HAP-1 (cell line): ENCODE measurements around the gene ZMYM4.
"Not testable (repeated sequence)": the region's sequence is repeated elsewhere in the genome, so short reads cannot be mapped to it uniquely, and the experiment has no call there.

Experiments
- DNase-seq, 2 experiments: peaks; one replicate each; pipeline ENCODE4 v3.0.0-alpha.2; 2016 to 2020; ENCODE audit warnings: low spot score in 2 of 2
- H3K27me3 ChIP-seq: fragments of 250-450 bp; sonication (Bioruptor Pico); 2 replicates; pipeline ENCODE4 v1.5.1; 2020; ENCODE audit warnings: low read depth, mild to moderate bottlenecking, moderate library complexity
- H3K36me3 ChIP-seq: fragments of 250-450 bp; sonication (Bioruptor Pico); replicated peaks from 2 replicates; pipeline ENCODE4 v1.5.1; 2020; ENCODE audit warnings: mild to moderate bottlenecking
- H3K4me1 ChIP-seq: fragments of 250-450 bp; sonication (Bioruptor Pico); 2 replicates; pipeline ENCODE4 v1.5.1; 2020; ENCODE audit warnings: mild to moderate bottlenecking
- H3K4me3 ChIP-seq: fragments of 250-450 bp; sonication (Bioruptor Pico); 2 replicates; pipeline ENCODE4 v1.5.1; 2020; ENCODE audit warnings: mild to moderate bottlenecking, moderate library complexity
- H3K9me3 ChIP-seq: fragments of 250-450 bp; sonication (Bioruptor Pico); 2 replicates; pipeline ENCODE4 v1.5.1; 2020; ENCODE audit warnings: mild to moderate bottlenecking, moderate library complexity
- in situ Hi-C: fragments of 300-500 bp; cut with MboI; formaldehyde crosslinking; loops from 3 replicates; pipeline ENCODE4 v1.14.3; 2020; ENCODE audit warnings: low sequenced_read_pairs, inconsistent platforms, mixed read lengths

ZMYM4 gene

GRCh38 chr1:35268282-35269200 lies at the start of gene ZMYM4:
Gene ZMYM4, plus strand, starts transcription at chr1:35268709. Its CDS starts 338 bp downstream, at chr1:35269047.
- peak; percentile 95 to 96 for DNase-seq
- Histone ChIP-seq H3K27me3 (no peaks in the 10 kb centered on the region), H3K4me3 (peak within 1 kb of the TSS; percentile 62), H3K9me3 (no peaks in the 10 kb centered on the region), H3K4me1 (peaks cover 10% of the 10 kb centered on the region), H3K36me3 (no peaks in the 10 kb centered on the region; the same call in 1 of the 2 replicates)
- in situ Hi-C loops: no loop called here

DNA sequence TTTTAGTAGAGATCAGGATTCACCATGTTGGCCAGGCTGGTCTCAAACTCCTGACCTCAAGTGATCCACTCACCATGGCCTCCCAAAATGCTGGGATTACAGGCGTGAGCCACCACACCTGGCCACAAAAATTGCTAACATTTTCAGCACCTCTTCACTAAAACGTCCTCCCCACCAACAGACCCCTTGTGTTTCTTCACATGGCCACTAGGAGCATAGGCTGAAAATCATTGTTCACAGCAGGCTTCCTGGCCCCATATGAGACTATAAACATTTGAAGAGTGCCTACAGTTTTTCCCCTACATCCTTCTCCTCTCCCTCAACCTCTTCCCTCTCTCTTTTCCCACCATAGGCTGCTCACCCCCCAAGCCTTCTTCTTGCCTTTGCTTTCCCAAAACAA lies 47.5 kb upstream of the ZMYM4 start:
- no peaks in the 10 kb centered on the region for H3K36me3 ChIP-seq
- H3K4me3 ChIP-seq: no peak overlapping the region
- no peaks in the 10 kb centered on the region for H3K27me3 ChIP-seq
- in situ Hi-C loops: no loop called here
- no peaks in the 10 kb centered on the region for H3K9me3 ChIP-seq
- peaks cover 15% of the 10 kb centered on the region for H3K4me1 ChIP-seq
- peak; percentile 47 to 55 for DNase-seq

DNA sequence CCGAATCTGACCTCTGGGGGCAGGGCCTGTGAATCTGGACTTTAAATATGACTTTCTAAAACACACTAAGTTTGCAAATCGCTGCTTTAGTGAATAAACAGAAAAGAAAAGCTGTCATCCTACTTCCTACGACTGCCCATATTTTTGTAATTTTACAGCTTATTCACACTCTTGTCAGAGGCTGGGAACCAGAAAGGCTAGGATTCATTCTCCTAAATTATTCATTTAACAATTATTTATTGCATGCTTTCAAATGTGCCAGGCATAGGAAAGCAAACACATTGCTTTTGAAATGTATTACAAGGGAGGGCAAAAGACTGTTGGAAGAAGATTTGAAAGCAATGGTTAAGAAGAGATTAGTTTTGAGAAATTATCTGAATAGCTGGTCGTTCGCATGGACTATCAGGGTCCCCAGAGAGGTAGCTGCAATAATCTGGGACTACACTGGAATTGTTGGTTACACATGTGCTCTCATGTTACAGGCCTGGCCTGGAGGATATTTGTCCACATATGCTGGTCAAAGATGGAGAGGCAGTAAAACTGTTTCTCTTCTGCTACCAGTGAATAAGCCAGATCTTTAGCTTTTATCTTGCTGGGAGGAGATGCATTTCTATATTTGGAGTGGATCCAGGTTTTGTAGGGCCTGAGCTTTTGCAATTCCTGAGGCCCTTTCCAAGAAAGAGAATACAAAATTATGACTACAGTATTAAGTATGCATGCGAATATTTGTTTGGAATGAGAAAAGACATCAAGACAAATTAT lies 46.0 kb upstream of the ZMYM4 start:
- Histone ChIP-seq H3K36me3 (no peaks in the 10 kb centered on the region), H3K27me3 (no peaks in the 10 kb centered on the region), H3K4me1 (peaks cover 15% of the 10 kb centered on the region), H3K9me3 (no peaks in the 10 kb centered on the region), H3K4me3 (no peak overlapping the region)
- in situ Hi-C loops: no loop called here
- no peak for DNase-seq

DNA sequence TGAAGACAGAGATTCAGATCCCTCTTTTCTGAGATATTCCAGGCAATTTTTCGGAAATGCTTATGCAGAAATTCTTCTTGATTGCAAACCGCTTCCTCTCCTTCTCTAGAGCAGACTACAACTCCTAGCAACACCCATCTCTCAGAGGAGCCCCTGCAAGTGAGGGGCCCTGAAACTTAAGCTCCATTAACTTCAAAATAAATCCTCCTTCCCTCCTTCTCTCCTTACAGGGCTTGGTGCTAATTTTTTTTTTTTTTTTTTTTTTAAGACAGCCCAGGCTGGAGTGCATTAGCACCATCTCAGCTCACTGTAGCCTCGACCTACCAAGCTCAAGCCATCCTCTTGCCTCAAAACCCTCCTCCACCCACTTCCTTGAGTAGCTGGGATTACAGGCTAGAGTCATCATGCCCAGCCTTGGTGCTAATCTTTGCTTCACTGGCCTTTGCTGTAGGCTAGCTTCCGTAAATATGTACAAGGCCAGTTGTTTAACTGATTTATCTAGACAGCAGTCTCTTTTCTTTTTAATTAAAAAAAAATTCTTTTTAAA lies 45.4 kb upstream of the ZMYM4 start:
- Histone ChIP-seq H3K4me3 (no peak overlapping the region), H3K36me3 (no peaks in the 10 kb centered on the region), H3K27me3 (no peaks in the 10 kb centered on the region), H3K9me3 (no peaks in the 10 kb centered on the region), H3K4me1 (peaks cover 15% of the 10 kb centered on the region)
- DNase-seq: no peak
- in situ Hi-C loops: no loop called here

DNA sequence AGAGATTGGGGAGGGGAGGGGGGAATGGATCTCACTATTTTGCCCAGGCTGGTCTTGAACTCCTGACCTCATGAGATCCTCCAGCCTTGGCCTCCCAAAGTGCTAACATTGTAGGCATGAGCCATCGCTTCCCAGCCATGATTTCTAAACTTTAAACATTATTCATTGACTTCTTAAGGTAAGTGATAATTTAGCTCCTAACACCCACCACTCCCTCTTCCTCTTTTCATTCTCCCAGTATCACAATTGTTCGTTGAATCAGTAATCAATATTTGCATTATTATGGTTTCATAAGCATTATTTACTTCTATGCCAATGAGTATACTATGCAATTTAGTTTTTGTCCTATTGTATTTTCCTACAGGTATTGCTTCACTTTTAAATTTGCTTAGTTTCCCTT lies 42.0 kb upstream of the ZMYM4 start:
- peaks cover 11% of the 10 kb centered on the region for H3K4me1 ChIP-seq
- no peaks in the 10 kb centered on the region for H3K36me3 ChIP-seq
- no peak for DNase-seq
- H3K27me3 ChIP-seq: no peaks in the 10 kb centered on the region
- H3K4me3 ChIP-seq: no peak overlapping the region
- in situ Hi-C loops: no loop called here
- H3K9me3 ChIP-seq: no peaks in the 10 kb centered on the region

DNA sequence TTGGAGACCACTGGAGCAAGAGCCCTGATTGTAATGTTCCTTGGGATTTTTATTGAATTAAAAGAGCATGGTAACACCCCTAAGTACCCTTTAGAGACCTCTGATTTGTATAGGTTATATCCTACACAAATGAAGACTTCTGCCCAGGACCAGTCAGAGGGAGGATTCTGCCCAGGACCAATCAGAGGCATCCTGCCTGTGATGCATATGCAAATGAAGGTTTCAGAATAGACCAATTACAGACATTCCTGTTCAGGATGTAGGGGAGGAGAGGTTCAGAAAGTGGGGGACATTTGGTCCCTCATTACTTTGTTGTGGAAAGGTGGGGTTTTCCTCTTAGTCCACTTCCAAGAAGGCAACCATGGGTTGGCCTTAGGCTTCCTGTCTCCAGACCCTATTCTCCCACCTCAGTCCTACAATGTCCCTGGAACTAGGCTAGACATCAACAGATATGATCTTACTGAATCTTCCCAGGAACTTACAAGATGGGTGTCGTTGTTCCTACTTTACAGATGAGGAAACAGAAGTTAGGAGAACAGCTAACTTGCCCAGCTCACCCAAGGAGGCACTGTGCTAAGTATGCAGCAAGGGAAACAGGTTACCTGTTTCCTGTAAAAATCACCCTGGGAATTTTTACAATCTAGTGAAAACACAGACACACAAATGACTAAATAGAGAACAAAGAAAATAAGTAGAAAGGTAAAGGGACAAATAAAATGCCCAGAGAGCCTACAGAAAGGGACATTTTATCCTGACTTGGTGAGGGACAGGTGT lies 38.7 kb upstream of the ZMYM4 start:
- in situ Hi-C loops: no loop called here
- no peaks in the 10 kb centered on the region for H3K4me1 ChIP-seq
- H3K27me3 ChIP-seq: no peaks in the 10 kb centered on the region
- no peak overlapping the region for H3K4me3 ChIP-seq
- no peaks in the 10 kb centered on the region for H3K9me3 ChIP-seq
- DNase-seq: no peak
- H3K36me3 ChIP-seq: no peaks in the 10 kb centered on the region

DNA sequence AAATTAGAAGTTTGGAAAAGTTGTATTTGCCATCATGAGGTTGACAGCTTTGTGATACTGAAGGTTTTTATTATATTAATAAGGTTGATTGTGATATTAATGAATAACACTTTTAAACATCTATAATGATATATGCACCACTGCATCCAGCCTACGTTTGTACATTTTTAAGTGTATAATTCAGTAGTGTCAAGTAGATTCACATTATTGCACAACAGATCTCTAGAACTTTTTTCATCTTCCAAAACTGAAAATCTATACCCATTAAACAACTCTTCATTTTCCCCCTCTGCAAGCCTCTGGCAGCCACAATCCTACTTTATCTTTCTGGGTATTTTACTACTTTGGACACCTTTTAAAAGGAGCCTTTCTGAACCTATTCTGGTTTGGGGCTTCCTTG lies 37.2 kb upstream of the ZMYM4 start:
- Histone ChIP-seq H3K4me3 (no peak overlapping the region), H3K36me3 (no peaks in the 10 kb centered on the region), H3K9me3 (no peaks in the 10 kb centered on the region), H3K4me1 (no peaks in the 10 kb centered on the region), H3K27me3 (peaks cover 3% of the 10 kb centered on the region; the same call in 1 of the 2 replicates)
- in situ Hi-C loops: no loop called here
- DNase-seq: no peak

DNA sequence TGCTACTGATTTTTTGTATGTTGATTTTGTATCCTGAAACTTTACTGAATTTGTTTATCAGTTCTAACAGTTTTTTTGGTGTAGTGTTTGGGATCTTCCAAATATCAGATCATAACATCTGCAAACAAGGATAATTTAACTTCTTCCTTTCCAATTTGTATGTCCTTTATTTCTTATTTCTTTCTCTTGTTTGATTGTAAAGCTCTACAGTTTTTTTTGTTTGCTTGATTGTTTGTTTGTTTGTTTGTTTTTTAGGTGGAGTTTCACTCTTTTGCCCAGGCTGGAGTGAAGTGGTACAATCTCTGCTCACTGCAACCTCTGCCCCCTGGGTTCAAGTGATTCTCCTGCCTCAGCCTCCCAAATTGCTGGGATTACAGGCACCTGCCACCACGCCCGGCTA lies 31.7 kb upstream of the ZMYM4 start:
- H3K36me3 ChIP-seq, DNase-seq, H3K4me1 ChIP-seq, H3K9me3 ChIP-seq, H3K27me3 ChIP-seq, in situ Hi-C loops, H3K4me3 ChIP-seq: not testable (repeated sequence)

- Histone ChIP-seq H3K9me3 (no peaks in the 10 kb centered on the region), H3K4me3 (no peak overlapping the region), H3K27me3 (no peaks in the 10 kb centered on the region), H3K4me1 (no peaks in the 10 kb centered on the region), H3K36me3 (no peaks in the 10 kb centered on the region)
- in situ Hi-C loops: no loop called here
- no peak for DNase-seq
Observed at GRCh38 chr1:35243691-35244090, 24.8 kb upstream of the ZMYM4 start.

- in situ Hi-C loops: no loop called here
- no peak for DNase-seq
- H3K4me1 ChIP-seq: no peaks in the 10 kb centered on the region
Observed at GRCh38 chr1:35247256-35247655, 21.3 kb upstream of the ZMYM4 start.

GRCh38 chr1:35253941-35254340 lies 14.6 kb upstream of the ZMYM4 start:
- H3K4me1 ChIP-seq: no peaks in the 10 kb centered on the region
- in situ Hi-C loops: no loop called here
- H3K36me3 ChIP-seq: no peaks in the 10 kb centered on the region
- H3K4me3 ChIP-seq: no peak overlapping the region
- H3K27me3 ChIP-seq: no peaks in the 10 kb centered on the region; the same call in 1 of the 2 replicates
- no peak for DNase-seq
- no peaks in the 10 kb centered on the region for H3K9me3 ChIP-seq

More at GRCh38 chr1:35247256-35247655, 21.3 kb upstream of the ZMYM4 start:
- H3K9me3 ChIP-seq: no peaks in the 10 kb centered on the region
- no peaks in the 10 kb centered on the region for H3K36me3 ChIP-seq
- H3K4me3 ChIP-seq: no peak overlapping the region
- no peaks in the 10 kb centered on the region; the same call in 1 of the 2 replicates for H3K27me3 ChIP-seq

DNA sequence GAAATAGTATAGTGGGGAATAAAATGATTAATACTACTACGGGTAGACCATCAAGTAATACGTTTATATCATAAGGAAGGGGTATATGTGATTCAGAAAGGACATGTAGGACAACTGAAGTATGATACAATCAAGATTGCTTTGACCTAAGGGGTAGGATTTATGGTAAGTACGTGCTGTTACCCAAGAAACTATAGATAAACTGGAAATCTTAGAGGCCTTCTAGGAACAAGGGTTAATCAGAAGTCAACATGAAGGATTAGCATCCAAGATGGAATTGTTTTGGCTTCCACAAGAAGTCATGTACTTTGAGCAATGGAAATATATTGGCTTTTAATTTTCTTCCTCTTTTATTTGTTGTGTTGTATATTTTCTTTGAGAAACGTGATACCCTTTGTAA lies 13.2 kb upstream of the ZMYM4 start:
- in situ Hi-C loops: no loop called here
- Histone ChIP-seq H3K27me3 (no peaks in the 10 kb centered on the region; the same call in 1 of the 2 replicates), H3K36me3 (no peaks in the 10 kb centered on the region), H3K4me1 (no peaks in the 10 kb centered on the region), H3K4me3 (no peak overlapping the region), H3K9me3 (no peaks in the 10 kb centered on the region)
- DNase-seq: no peak

- no peak for DNase-seq
- no peaks in the 10 kb centered on the region for H3K4me1 ChIP-seq
- in situ Hi-C loops: no loop called here
- H3K27me3 ChIP-seq: 0 out of 2 replicates have a peak, but pooled peaks cover 4% of the 10 kb centered on the region
- H3K4me3 ChIP-seq: no peak overlapping the region
- no peaks in the 10 kb centered on the region for H3K9me3 ChIP-seq
- no peaks in the 10 kb centered on the region for H3K36me3 ChIP-seq
Observed at GRCh38 chr1:35259561-35259960, 8.9 kb upstream of the ZMYM4 start.
